NB4 (cell line): Measurements from ENCODE around the gene LRMDA.

ENCODE experiments used
- DNase-seq: peaks from one replicate; pipeline ENCODE4 v3.0.0; 2010; ENCODE audit warnings: low read depth
- H3K4me3 ChIP-seq: one replicate; pipeline ENCODE4 v1.5.1; 2011; ENCODE audit warnings: mild to moderate bottlenecking, low read depth, low read length, moderate library complexity
- MYC ChIP-seq: IDR thresholded peaks from 2 replicates; pipeline ENCODE4 v1.6.1; 2011; ENCODE audit warnings: low read depth, low read length
- POLR2A ChIP-seq: IDR thresholded peaks from 2 replicates; pipeline ENCODE4 v1.6.1; 2011; ENCODE audit warnings: mild to moderate bottlenecking; ENCODE audit not compliant: insufficient read length; ENCODE audit errors: extremely low read depth
- TF ChIP-seq, protein P1 (sequence below): IDR thresholded peaks from one replicate; pipeline ENCODE4 v1.5.1; 2012; ENCODE audit warnings: low read depth, low read length
- TF ChIP-seq, protein P2 (sequence below): IDR thresholded peaks from 2 replicates; pipeline ENCODE4 v1.6.1; 2011; ENCODE audit warnings: low read depth, low read length

LRMDA gene

DNA sequence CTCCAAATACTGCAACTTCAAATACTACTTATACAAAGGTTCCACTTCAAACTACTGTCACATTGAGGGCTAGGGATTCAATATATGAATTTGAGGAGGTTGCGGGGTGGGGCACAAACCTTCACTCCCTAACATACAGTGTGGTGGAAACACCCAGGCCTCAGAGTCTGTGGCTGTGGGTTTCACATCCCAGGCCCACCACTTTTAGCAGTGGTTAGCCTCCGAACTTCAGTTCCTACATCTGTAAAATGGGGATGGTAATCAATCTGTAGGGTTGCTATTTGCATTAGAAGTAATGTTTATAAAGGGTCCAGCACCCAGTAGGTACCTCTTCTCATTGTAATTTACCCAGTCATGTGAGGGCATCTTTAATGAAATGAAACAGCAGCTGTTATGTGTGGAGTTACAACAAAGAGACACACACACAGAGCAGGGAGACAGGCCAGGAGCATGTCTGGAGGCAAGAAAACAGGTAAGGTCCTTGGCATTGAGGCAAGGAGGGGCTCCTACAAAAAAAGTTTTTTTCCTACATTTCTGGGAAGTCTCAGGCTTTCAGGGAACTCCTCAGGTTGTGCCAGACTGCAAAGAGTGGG lies 570.9 kb downstream of the LRMDA start:
- DNase-seq = no peak
- H3K4me3 ChIP-seq = no peak overlapping the region
- no peak for TF ChIP-seq POLR2A
- TF ChIP-seq, protein P1, sequence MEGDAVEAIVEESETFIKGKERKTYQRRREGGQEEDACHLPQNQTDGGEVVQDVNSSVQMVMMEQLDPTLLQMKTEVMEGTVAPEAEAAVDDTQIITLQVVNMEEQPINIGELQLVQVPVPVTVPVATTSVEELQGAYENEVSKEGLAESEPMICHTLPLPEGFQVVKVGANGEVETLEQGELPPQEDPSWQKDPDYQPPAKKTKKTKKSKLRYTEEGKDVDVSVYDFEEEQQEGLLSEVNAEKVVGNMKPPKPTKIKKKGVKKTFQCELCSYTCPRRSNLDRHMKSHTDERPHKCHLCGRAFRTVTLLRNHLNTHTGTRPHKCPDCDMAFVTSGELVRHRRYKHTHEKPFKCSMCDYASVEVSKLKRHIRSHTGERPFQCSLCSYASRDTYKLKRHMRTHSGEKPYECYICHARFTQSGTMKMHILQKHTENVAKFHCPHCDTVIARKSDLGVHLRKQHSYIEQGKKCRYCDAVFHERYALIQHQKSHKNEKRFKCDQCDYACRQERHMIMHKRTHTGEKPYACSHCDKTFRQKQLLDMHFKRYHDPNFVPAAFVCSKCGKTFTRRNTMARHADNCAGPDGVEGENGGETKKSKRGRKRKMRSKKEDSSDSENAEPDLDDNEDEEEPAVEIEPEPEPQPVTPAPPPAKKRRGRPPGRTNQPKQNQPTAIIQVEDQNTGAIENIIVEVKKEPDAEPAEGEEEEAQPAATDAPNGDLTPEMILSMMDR = no peak
- TF ChIP-seq MYC = no peak
- TF ChIP-seq, protein P2, sequence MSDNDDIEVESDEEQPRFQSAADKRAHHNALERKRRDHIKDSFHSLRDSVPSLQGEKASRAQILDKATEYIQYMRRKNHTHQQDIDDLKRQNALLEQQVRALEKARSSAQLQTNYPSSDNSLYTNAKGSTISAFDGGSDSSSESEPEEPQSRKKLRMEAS = no peak

DNA sequence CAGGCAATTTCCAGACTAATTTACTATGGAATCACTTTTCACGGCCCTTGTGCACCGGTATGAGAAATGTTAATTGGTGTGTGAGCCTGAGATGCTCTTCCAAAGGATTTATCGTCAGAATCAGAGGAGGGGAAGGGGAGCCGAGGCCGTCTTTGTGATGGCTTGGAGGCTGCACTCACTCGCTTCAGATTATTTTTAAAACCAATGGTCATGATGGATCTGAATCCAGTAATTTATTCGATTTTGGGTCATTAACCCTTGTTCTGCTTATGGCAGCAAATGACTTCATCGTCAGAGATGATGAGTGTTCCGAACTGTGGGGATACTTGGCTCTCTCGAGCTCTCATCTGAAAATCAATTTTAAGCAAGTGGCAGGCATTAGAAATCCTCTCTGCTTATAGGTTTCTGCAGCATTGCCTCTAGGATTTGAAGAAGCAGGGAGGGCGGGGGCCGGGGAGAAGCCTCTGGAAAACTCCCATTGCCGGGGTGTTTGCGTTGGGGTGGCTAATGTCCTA lies 576.3 kb downstream of the LRMDA start:
- DNase-seq = no peak
- no peak overlapping the region for H3K4me3 ChIP-seq
- TF ChIP-seq POLR2A = no peak
- TF ChIP-seq, protein P2 = no peak
- TF ChIP-seq, protein P1 = no peak
- TF ChIP-seq MYC = no peak

DNA sequence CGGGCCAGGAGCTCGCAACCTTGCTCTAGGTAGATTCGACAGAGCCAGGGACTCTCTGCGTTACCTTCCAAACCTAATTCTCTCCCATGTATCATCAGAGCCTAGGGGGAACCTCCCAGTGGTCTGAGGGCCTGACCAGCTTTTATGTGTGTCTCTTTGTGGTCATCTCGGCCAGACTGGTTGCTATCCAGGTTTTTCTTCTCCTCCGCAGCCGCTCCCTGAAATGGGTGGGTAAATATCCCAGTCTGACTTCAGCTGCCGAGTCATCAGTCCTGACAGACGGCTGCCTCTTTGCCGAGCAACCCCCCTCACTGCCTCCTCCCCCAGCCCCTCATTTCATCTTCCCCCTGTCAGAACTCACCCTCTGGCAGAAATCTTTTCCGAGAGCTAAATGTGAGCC lies 578.1 kb downstream of the LRMDA start:
- TF ChIP-seq MYC (no peak), POLR2A (no peak)
- TF ChIP-seq, protein P2 = no peak
- TF ChIP-seq, protein P1 = no peak
- H3K4me3 ChIP-seq = no peak overlapping the region
- no peak for DNase-seq

GRCh38 chr10:76010703-76011102 lies 579.3 kb downstream of the LRMDA start:
- TF ChIP-seq, protein P1 = no peak
- no peak for TF ChIP-seq POLR2A
- no peak for TF ChIP-seq MYC
- TF ChIP-seq, protein P2 = no peak
- no peak for DNase-seq
- H3K4me3 ChIP-seq = no peak overlapping the region

GRCh38 chr10:76012716-76013327 lies 581.4 kb downstream of the LRMDA start:
- no peak overlapping the region for H3K4me3 ChIP-seq
- no peak for DNase-seq
- TF ChIP-seq POLR2A = no peak
- TF ChIP-seq, protein P2 = no peak
- TF ChIP-seq, protein P1 = no peak
- no peak for TF ChIP-seq MYC
